HCT116 (cell line): ENCODE data around the gene GSTA4.

Source experiments
- CEBPB ChIP-seq: IDR thresholded peaks from 2 replicates; pipeline ENCODE4 v1.6.1; 2012; ENCODE audit warnings: low read depth
- EGR1 ChIP-seq: IDR thresholded peaks from 2 replicates; pipeline ENCODE4 v1.6.1; 2012; ENCODE audit warnings: low read depth
- JUND ChIP-seq: IDR thresholded peaks from 2 replicates; pipeline ENCODE4 v1.6.1; 2012
- POLR2A ChIP-seq: IDR thresholded peaks from 2 replicates; pipeline ENCODE4 v1.7.0; 2011; ENCODE audit warnings: borderline replicate concordance; ENCODE audit not compliant: insufficient read depth, insufficient read length; ENCODE audit errors: extremely low read depth
- POLR2AphosphoS5 ChIP-seq: IDR thresholded peaks from 2 replicates; pipeline ENCODE4 v1.6.1; 2011; ENCODE audit warnings: mild to moderate bottlenecking, low read depth, low read length, moderate library complexity
- ZFX ChIP-seq: fragments of 450-650 bp; IDR thresholded peaks from 2 replicates; pipeline ENCODE4 v1.6.1; 2017
- TF ChIP-seq, protein P1 (sequence below), 3 experiments: fragments of 200-600 bp in 1 of 3; sonication (generic) in 1 of 3; IDR thresholded peaks in 2 of 3; conservative IDR thresholded peaks in 1 of 3; 2 replicates each; pipeline ENCODE4 v1.5.1; 2012 to 2017; ENCODE audit warnings: low read depth in 2 of 3, low read length in 2 of 3, antibody characterized with exemption in 1 of 3, borderline replicate concordance in 1 of 3, control low read depth in 1 of 3, mild to moderate bottlenecking in 1 of 3, mixed read lengths in 1 of 3, mixed run types in 1 of 3, moderate library complexity in 1 of 3; ENCODE audit not compliant: insufficient read depth in 1 of 3

DNA sequence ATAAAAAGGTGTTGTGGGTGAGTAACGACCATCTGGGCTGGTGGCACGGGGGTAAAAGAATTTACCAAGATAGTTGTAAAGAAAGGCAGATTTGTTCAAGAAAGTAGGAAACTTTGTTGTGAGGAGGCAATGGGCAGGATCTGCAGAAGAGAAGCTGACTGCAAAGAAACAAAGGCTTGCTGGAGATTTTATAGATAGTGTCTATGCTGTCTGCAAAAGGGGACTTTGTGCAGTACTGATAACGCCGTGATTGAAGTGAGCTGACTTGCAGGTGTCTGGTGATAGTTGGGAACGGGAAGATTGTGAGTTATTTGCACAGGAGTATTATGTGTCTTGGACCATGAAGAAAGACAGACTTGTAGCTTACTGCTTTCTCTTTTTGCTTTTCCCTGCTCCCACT is 48.8 kb downstream of the GSTA4 start:
- TF ChIP-seq POLR2AphosphoS5 (no peak), POLR2A (no peak), ZFX (no peak), EGR1 (no peak), CEBPB (no peak), JUND (no peak)
- TF ChIP-seq, protein P1, sequence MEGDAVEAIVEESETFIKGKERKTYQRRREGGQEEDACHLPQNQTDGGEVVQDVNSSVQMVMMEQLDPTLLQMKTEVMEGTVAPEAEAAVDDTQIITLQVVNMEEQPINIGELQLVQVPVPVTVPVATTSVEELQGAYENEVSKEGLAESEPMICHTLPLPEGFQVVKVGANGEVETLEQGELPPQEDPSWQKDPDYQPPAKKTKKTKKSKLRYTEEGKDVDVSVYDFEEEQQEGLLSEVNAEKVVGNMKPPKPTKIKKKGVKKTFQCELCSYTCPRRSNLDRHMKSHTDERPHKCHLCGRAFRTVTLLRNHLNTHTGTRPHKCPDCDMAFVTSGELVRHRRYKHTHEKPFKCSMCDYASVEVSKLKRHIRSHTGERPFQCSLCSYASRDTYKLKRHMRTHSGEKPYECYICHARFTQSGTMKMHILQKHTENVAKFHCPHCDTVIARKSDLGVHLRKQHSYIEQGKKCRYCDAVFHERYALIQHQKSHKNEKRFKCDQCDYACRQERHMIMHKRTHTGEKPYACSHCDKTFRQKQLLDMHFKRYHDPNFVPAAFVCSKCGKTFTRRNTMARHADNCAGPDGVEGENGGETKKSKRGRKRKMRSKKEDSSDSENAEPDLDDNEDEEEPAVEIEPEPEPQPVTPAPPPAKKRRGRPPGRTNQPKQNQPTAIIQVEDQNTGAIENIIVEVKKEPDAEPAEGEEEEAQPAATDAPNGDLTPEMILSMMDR (IDR thresholded peaks at IDR 0.05 in 2 of 3, conservative IDR thresholded peaks at IDR 0.05 in 1 of 3; ENCODE audit: borderline replicate concordance in 1 of 3, insufficient read depth in 1 of 3, low read depth in 2 of 3, low read length in 2 of 3) = no peak
